HG02943 (cell line): ENCODE results near the gene TMEM217.

Experiments used
- ATAC-seq: cut with Tn5 transposase; IDR thresholded peaks from one replicate; pipeline ENCODE4 v1.9.1; 2021; ENCODE audit warnings: mild to moderate bottlenecking, low read depth, moderate library complexity; ENCODE audit not compliant: unreplicated experiment

Gene TMEM217

GRCh38 chr6:37251211-37251780, 6.6 kb downstream of the TMEM217 start:
- no peak for ATAC-seq

DNA sequence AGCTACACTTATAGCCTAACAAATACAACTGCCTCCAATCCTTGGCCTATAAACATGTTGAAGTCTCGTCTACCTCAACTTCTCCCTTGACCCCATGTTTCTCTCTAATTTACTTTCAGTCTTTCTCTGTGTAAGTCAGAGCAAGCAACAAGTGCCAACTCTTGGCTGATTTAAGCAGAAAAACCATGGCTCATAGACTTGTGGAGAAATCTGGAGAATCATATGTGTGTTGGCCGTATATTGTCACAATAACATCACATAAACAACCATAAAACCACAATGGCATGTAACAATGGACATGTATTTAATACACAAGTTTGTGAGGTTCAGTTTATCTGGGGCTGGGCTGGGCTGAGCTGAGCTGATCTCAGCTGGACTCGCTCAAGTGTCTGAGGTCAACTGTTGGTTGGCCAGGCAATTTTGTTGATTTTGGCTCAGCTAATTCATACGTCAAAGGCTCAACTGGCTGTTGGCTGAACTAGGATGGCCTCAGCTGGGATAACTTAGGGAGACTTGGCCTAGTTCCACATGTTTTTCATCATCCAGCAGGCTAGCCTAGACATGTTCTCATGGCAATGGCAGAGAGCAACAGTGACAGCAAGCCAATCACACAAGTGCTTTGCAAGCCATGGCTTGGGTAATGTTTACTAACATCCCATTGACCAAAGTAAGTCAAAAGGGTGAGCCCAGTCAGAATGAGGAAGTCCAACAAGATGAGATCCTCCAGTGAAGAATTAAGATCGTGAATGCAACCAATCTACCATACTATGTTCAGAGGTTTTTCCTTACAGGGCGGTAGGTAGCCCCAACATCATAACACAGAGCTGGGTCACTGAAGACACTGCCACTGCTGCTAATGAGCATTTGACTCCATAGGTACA, 13.3 kb downstream of the TMEM217 start:
- no peak for ATAC-seq

- no peak for ATAC-seq
These were observed 14.1 kb downstream of the TMEM217 start for GRCh38 chr6:37243816-37244370.

GRCh38 chr6:37243131-37243815, 14.7 kb downstream of the TMEM217 start:
- ATAC-seq = no peak

GRCh38 chr6:37242429-37243052, 15.4 kb downstream of the TMEM217 start:
- no peak for ATAC-seq

- ATAC-seq = no peak
These were observed 16.0 kb downstream of the TMEM217 start for GRCh38 chr6:37241775-37242428.

DNA sequence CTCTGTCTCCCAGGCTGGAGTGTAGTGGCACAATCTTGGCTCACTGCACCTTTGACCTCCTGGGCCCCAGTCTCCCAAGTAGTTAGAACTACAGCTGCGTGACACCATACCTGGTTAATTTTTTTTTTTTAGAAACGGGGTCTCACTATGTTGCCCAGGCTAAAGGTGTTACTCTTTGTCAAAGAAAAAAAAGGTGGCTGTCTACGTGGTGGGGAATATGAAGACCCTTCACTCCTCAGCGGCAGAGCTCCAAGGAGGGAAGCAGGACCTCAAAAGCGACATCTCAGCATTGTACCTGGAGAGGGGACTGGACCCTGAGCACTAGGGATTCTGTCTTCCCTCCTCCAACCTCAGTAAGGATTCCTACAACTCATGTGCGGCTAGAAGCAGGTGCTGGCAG, 16.8 kb downstream of the TMEM217 start:
- no peak for ATAC-seq

- no peak for ATAC-seq
These were observed 17.8 kb downstream of the TMEM217 start for GRCh38 chr6:37239950-37240713.

- no peak for ATAC-seq
These were observed 18.4 kb downstream of the TMEM217 start for GRCh38 chr6:37239526-37239925.

DNA sequence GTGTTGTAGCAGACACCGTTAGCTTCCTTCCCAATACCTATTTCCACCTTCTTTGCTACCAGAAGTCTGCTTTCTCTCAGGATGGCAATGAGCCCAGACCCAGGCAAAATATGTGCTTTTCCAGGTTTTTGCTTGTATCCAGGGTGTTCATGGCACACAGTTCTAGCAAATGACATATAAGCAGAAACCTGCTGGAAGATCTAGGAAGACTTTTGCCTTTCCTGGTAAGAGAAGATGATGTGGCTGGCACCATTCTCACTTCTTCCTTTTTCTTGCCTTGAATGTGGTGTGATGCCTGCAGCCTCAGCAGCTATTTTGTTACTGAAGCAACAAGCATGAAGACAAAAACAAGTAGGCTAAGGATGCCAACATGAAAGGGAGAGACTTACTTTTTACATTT, 19.6 kb downstream of the TMEM217 start:
- ATAC-seq = no peak

GRCh38 chr6:37237789-37238188, 20.2 kb downstream of the TMEM217 start:
- no peak for ATAC-seq

- no peak for ATAC-seq
These were observed 21.0 kb downstream of the TMEM217 start for GRCh38 chr6:37236921-37237320.

DNA sequence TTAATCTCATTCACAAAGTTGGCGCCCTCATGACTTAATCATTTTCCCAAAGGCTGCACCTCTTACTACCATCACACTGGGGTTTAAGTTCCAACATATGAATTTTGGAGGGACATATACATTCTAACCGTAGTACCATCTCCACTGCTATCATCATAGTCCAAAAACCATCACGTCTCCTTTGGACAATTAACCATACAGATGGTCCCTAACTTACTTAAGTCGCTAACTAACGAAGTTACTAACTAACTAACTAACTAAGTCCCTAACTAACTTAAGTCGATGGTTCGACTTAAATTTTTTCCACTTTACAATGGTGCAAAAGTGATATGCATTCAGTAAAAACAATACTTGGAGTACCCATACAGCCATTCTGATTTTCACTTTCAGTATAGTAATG, 24.4 kb downstream of the TMEM217 start:
- no peak for ATAC-seq

DNA sequence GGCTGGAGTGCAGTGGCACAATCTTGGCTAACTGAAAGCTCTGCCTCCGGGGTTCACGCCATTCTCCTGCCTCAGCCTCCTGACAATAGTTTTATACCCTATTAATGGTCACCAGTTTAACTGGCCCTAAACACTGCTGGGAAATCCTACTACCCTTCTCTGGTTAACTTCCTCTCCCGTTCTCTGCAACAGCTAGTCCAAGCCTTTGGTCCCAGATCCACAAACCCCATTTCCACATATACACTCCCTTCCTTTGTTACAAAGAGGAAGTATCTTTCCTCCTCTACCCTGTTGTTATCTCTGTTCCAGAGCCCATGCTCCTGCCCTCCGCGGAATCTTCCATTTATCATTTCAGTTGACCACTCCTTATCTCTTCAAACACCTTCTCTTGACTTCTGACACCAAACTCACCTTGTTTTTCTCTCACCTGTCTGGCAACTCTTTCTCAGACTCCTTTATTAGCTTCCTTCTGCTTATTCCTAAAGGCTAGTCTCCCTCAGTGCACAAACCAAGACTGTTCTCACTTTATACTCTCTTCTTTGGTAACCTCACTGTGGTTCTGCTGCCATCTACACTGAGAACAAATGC, 25.4 kb downstream of the TMEM217 start:
- ATAC-seq = no peak

DNA sequence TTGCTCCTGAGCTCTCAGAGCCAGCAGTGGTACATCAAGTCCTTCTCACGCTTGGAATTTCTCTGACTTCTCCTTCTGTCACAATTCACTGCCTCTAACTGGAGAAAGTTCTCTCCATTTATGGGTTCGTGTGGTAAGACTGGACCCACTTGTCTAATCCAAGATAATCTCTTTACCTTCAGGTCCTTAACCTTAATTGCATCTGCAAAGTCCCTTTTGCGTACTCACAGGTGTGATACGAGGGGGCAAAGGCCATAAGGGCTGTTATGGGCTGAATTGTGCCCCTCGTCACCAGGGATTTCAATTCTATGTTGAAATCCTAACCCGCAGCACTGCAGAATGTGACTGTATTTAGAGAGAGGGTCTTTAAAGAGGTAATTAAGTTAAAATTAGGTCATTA, 27.8 kb downstream of the TMEM217 start:
- no peak for ATAC-seq

DNA sequence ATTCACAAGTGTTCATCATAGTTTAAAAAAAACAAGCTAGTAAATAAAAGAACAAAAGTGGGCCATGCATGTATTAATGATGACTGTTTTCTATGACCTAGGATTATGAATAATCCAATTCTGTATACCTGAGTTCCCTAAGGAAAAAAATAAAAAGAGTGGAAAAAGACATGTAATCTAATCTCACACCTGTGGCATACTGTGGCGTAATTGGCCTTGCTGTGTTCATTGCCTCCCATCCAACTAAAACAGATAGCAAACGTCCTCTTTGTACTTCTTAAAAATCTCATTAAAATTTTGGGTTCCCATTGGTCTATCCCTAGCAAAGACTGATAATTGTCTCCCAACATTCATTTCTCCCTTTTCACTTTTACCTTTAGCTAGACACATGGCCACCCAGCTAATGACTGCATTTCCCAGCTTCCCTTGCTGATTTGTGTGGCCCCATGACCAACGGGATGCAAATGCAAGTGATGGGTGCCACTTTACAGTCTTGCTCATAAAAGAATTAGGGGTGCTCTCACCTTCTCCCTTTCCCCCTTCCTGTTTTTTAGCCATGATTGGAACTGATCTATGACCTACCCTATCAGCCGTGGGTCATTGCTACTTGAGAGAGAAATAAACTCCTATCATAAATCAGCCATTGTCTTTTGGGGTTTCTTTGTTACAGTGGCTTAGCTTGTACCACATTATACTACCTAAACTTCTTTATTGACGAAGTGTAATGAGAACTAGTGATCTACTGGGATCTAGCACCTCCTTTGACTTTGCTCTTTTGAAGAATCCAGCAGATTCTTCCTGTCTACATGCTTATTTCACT, 32.4 kb downstream of the TMEM217 start:
- ATAC-seq = no peak

GRCh38 chr6:37222992-37223391, 35.0 kb downstream of the TMEM217 start:
- ATAC-seq = no peak
